Mesothelial cell of epicardium (in vitro differentiated cells): Measurements from ENCODE around the gene FHL3. TPM values are rescaled to one million over a fixed set of nuclear protein-coding genes. Genes with fewer than 3 reads are reported as not detected.
A peak's percentile ranks its signal among the peaks of the same experiment; 100 is the strongest.

ENCODE experiments used
- DNase-seq, 2 experiments: peaks; one replicate each; pipeline ENCODE4 v3.0.0; 2021; ENCODE audit warnings: low spot score in 2 of 2; ENCODE audit not compliant: unreplicated experiment in 2 of 2
- H3K27ac Mint-ChIP-seq: 2 replicates; pipeline ENCODE4 v1.8.0; 2021; ENCODE audit warnings: mixed read lengths
- H3K27me3 Mint-ChIP-seq: 2 replicates; pipeline ENCODE4 v1.8.0; 2021; ENCODE audit warnings: low read depth, mixed read lengths
- H3K36me3 Mint-ChIP-seq: 2 replicates; pipeline ENCODE4 v1.8.0; 2021; ENCODE audit warnings: mixed read lengths
- H3K4me1 Mint-ChIP-seq: 2 replicates; pipeline ENCODE4 v1.8.0; 2021; ENCODE audit warnings: mixed read lengths
- H3K4me3 Mint-ChIP-seq: 2 replicates; pipeline ENCODE4 v1.8.0; 2021; ENCODE audit warnings: mild to moderate bottlenecking, moderate library complexity, mixed read lengths
- H3K9me3 Mint-ChIP-seq: 2 replicates; pipeline ENCODE4 v1.8.0; 2021; ENCODE audit warnings: mixed read lengths
- CTCF ChIP-seq: fragments of 200-600 bp; sonication (generic); IDR thresholded peaks from one replicate; pipeline ENCODE4 v1.5.0; 2021; ENCODE audit warnings: antibody characterized with exemption; ENCODE audit not compliant: unreplicated experiment
- total RNA-seq: library from RNA; stranded (reverse); gene quantifications from 3 replicates; pipeline ENCODE4 v1.2.1, GENCODE V29; 2021

The FHL3 gene
- total RNA-seq, 1 donor from 2014 or later, result 50.6 TPM

GRCh38 chr1:37947364-37947763 lies 58.0 kb downstream of the FHL3 start:
- H3K27ac Mint-ChIP-seq, result no peak overlapping the region

More at GRCh38 chr1:37947364-37947763, 58.0 kb downstream of the FHL3 start:
- DNase-seq, result no peak
- H3K36me3 Mint-ChIP-seq, result peaks cover 5% of the 10 kb centered on the region
- H3K27me3 Mint-ChIP-seq, result no peaks in the 10 kb centered on the region
- no peaks in the 10 kb centered on the region for H3K9me3 Mint-ChIP-seq
- peaks cover 15% of the 10 kb centered on the region for H3K4me1 Mint-ChIP-seq
- no peak for TF ChIP-seq CTCF
- peak overlapping the region; percentile 99 for H3K4me3 Mint-ChIP-seq

Other genes with a start within 250 kb of the FHL3 start
- 0.18 to 0.25 TPM (median 0.24 TPM) in 3 replicates for gene EPHA10, start 240.4 kb downstream of the FHL3 start, total RNA-seq
- gene MANEAL, start 211.7 kb downstream of the FHL3 start, total RNA-seq, result 1.4 to 1.8 TPM (median 1.8 TPM) in 3 replicates
- 36.8 to 42.4 TPM (median 41.0 TPM) in 3 replicates for gene C1orf122, start 197.7 kb downstream of the FHL3 start, total RNA-seq
- gene YRDC, start 197.3 kb downstream of the FHL3 start, total RNA-seq, result 18.6 to 21.2 TPM (median 19.8 TPM) in 3 replicates
- 12.8 to 18.0 TPM (median 14.3 TPM) in 3 replicates for gene MTF1, start 145.9 kb downstream of the FHL3 start, total RNA-seq
- gene INPP5B, start 58.5 kb downstream of the FHL3 start, total RNA-seq, result 20.7 to 21.5 TPM (median 20.9 TPM) in 3 replicates
- gene SF3A3, start 15.5 kb downstream of the FHL3 start, total RNA-seq, result 69.8 to 82.2 TPM (median 80.7 TPM) in 3 replicates
- 32.3 to 37.2 TPM (median 36.5 TPM) in 3 replicates for gene UTP11, start 7.2 kb upstream of the FHL3 start, total RNA-seq
- 0.16 to 0.45 TPM (median 0.29 TPM) in 3 replicates for gene POU3F1, start 41.3 kb upstream of the FHL3 start, total RNA-seq